Lower leg skin (tissue), 4 donors: ENCODE data around the gene GNB1L. TPM values are rescaled to one million over a fixed set of nuclear protein-coding genes. Genes with fewer than 3 reads are reported as not detected.

ENCODE experiments used
- DNase-seq, 2 donors: peaks; one replicate each; pipeline ENCODE4 v3.0.0-alpha.2; 2019; ENCODE audit warnings: low spot score in 2 of 2
- H3K4me3 ChIP-seq: fragments of 200-600 bp; sonication (generic); 2 replicates; pipeline ENCODE4 v1.5.1; 2017; ENCODE audit warnings: mild to moderate bottlenecking, low read depth; ENCODE audit not compliant: poor library complexity, severe bottlenecking
- CTCF ChIP-seq, 3 donors: fragments of 450-650 bp; IDR thresholded peaks; one replicate each; pipeline ENCODE4 v1.5.1; 2016; ENCODE audit warnings: antibody characterized with exemption in 3 of 3, mild to moderate bottlenecking in 3 of 3, moderate library complexity in 2 of 3
- POLR2A ChIP-seq, 2 donors: fragments of 450-650 bp; IDR thresholded peaks; one replicate each; pipeline ENCODE4 v1.6.1; 2016 to 2017; ENCODE audit warnings: antibody characterized with exemption in 2 of 2, mild to moderate bottlenecking in 1 of 2, moderate library complexity in 1 of 2
- WGBS, 2 donors: methylation state at CpG; one replicate each; pipeline ENCODE4 v1.1.5; 2018; 5-methylcytosine and 5-hydroxymethylcytosine counted together
- intact Hi-C: fragments of 100-400 bp; cut with DNase I; formaldehyde crosslinking; loops from one replicate; pipeline ENCODE4 v1.15.0; 2023; ENCODE audit warnings: low total_unique reads
- total RNA-seq, 4 donors: library from RNA; depleted of rRNA; stranded (reverse); fragments of >200 nt; gene quantifications; one replicate each; pipeline ENCODE4 v1.1.0, GENCODE V29; 2016

Gene GNB1L
- total RNA-seq, 4 donors from 2014 or later = 10.0 to 16.2 (median 11.2) TPM

- WGBS, 2 donors = 15% methylated on average over 11 of the region's 36 CpGs; no CpG with 5 or more reads in 1 of the 2 donors
- peak overlapping the region; percentile 22 for H3K4me3 ChIP-seq
- intact Hi-C loops = no loop called here
- DNase-seq = no peak
- TF ChIP-seq POLR2A (IDR thresholded peaks at IDR 0.05) (no peak), CTCF (IDR thresholded peaks at IDR 0.05) (no peak)
Measured at GRCh38 chr22:19766240-19766510, 88.5 kb downstream of the GNB1L start.

- intact Hi-C loops = no loop called here
- no peak for TF ChIP-seq POLR2A (IDR thresholded peaks at IDR 0.05)
- no peak for TF ChIP-seq CTCF (IDR thresholded peaks at IDR 0.05)
- WGBS, 2 donors = 21 to 53% methylated on average over 5 to 15 of the region's 83 CpGs
Measured at GRCh38 chr22:19765477-19766239, 89.0 kb downstream of the GNB1L start.

GRCh38 chr22:19764636-19765476 is 89.8 kb downstream of the GNB1L start:
- 85% methylated on average over 25 of the region's 25 CpGs for WGBS, 2 donors
- TF ChIP-seq POLR2A (IDR thresholded peaks at IDR 0.05) (no peak), CTCF (IDR thresholded peaks at IDR 0.05) (no peak)
- H3K4me3 ChIP-seq = no peak overlapping the region
- no peak for DNase-seq
- intact Hi-C loops = no loop called here

More at GRCh38 chr22:19765477-19766239, 89.0 kb downstream of the GNB1L start:
- no peak overlapping the region for H3K4me3 ChIP-seq
- DNase-seq = no peak

GRCh38 chr22:19764299-19764593 is 90.4 kb downstream of the GNB1L start:
- no peak for DNase-seq
- intact Hi-C loops = no loop called here
- TF ChIP-seq CTCF (IDR thresholded peaks at IDR 0.05) (no peak), POLR2A (IDR thresholded peaks at IDR 0.05) (no peak)
- 89 to 95% methylated on average over 17 of the region's 17 CpGs for WGBS, 2 donors
- H3K4me3 ChIP-seq = no peak overlapping the region

GRCh38 chr22:19763458-19764298 is 91.0 kb downstream of the GNB1L start:
- no peak overlapping the region for H3K4me3 ChIP-seq
- DNase-seq = no peak
- TF ChIP-seq POLR2A (IDR thresholded peaks at IDR 0.05) (no peak), CTCF (IDR thresholded peaks at IDR 0.05) (no peak)
- intact Hi-C loops = no loop called here
- WGBS, 2 donors = 85 to 86% methylated on average over 37 to 39 of the region's 39 CpGs
